HT-29 (cell line): Measurements from ENCODE around the gene C16orf87. TPM values are rescaled to one million over a fixed set of nuclear protein-coding genes. Genes with fewer than 3 reads are reported as not detected.
A peak's percentile ranks its signal among the peaks of the same experiment; 100 is the strongest.
"Not testable (repeated sequence)": the region's sequence is repeated elsewhere in the genome, so short reads cannot be mapped to it uniquely, and the experiment has no call there.

Source experiments
- DNase-seq: peaks from one replicate; pipeline ENCODE4 v3.0.0-alpha.2; 2015; ENCODE audit warnings: low spot score
- total RNA-seq: library from RNA; depleted of rRNA; stranded (reverse); fragments of >200 nt; shearing (Covaris generic); gene quantifications from 2 replicates; pipeline ENCODE4 v1.2.3, GENCODE V29; 2014

The C16orf87 gene
- total RNA-seq, 1 experiment from 2014 or later, result 3.1 TPM

DNA sequence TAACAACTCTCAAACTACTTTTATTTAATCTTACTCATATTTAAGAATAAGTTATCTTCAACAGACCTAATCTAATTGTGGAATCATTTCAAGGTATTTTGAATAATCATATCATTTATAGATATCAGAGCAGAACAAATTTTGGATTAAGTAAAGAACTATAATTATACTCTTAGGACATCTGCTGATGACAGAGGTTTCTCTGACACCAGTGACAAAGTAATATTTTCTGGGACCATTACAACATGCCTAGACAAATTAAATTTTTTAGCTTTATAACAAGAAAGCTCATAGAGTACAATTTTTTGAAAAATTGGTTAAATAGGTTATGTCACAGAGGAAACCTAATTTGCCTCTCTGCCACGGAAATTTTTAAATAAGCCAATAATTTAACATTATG lies 30.5 kb downstream of the C16orf87 start:
- no peak for DNase-seq

DNA sequence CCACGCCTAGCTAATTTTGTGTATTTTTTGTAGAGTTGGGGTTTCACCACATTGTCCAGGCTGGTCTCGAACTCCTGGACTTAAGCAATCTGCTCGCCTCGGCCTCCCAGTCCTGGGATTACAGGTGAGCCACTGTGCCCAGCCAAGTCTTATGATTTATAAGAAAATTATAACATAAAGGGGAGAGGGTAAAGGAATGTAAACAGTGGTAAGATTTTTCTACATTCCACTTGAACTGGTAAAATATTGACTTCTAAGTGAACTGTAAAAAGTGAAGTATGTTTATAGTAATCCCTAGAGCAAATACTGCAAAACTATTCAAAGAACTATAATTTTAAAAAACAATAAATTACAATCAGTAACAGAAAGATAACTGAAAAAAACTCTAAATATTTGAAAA lies 33.5 kb downstream of the C16orf87 start:
- DNase-seq, result no peak

- no peak for DNase-seq
Observed at GRCh38 chr16:46796764-46797269, 34.2 kb downstream of the C16orf87 start.

DNA sequence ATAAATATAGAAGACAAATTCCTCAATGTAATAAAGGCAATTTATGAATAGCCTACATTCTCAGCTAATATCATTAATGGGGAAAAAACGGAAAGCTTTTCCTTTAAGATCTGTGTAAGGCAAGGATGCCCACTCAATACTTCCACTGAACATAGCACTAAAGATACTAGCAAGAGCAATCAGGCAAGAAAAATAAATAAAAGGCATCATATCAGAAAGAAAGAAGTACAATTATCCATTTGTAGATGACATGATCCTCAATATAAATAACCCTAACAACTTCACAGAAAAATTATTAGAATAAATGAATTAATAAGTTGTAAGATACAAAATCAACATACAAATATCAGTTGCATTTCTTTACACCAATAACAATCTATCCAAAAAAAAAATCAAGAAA lies 37.1 kb downstream of the C16orf87 start:
- DNase-seq, result no peak

DNA sequence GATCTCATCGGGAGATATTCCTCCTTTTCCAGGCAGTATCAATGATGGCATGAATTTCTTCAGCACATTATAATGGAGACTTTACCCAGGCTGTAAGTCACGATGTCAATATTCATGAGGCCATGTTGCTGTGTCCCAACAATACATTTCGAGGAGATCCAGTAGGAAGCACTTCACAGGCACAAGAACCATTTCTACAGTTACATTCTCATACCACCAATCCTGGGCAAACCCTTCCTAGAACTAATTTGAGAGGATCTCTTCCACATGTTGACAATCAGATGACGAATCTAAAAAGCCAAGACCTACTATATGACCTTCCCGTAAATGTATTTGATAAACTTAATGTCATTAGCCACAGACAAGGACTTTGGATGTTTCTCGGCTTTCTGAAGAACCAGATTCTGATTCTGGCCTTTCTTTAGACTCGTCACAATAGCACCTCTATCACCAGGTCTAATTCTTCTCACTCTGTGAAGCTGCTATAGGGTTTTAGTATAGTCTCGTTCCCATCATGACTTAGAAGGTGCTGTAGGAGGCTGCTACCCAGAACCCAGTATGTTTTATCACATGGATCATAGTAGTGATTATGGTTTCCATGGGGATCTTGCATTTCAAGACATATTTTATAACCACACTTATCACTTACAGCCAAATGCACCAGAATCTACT lies 40.2 kb downstream of the C16orf87 start:
- DNase-seq, result no peak

- DNase-seq, result peak; percentile 69
Observed at GRCh38 chr16:46789499-46790414, 41.2 kb downstream of the C16orf87 start.

DNA sequence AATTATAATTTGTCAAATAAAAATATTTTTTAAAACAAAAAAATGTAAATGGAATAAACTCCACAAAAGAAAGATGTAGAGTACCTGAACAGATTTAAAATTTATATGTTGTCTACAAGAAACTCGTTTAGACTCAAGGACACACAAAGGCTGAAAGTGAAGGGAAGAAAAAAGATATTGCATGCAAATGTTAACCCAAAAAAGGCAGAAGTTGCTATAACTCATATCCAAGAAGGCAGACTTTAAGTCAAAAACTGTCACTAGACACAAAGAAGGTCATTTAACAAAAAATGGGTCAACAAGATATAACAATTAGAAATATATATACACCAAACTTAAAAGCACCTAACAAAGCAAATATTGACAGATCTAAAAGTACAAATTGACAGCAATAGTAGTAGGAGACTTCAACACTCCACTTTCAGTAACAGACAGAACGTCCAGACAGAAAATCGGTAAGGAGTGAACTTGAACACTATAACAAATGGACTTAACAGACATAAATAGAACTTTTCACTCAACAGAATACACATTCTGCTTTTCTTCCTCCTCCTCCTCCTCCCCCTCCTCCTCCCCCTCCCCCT lies 42.0 kb downstream of the C16orf87 start:
- DNase-seq, result peak; percentile 21

DNA sequence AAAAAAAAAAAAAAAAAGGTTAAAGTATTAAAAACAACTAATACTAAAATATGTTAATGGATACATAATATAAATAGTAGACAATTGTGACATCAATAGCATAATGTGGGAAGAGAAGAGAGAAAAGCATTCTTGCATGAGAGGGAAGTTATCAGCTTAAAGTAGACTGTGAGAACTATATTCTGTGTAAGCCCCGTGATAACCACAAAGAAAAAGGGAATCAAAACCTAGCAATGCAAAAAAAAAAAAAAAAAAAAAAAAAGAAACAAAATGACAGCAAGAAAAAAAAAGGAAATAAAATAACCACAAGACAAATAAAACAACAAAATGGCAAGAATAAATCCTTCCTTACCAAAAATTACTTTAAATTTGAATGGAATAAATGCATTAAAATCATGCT lies 43.1 kb downstream of the C16orf87 start:
- no peak for DNase-seq

DNA sequence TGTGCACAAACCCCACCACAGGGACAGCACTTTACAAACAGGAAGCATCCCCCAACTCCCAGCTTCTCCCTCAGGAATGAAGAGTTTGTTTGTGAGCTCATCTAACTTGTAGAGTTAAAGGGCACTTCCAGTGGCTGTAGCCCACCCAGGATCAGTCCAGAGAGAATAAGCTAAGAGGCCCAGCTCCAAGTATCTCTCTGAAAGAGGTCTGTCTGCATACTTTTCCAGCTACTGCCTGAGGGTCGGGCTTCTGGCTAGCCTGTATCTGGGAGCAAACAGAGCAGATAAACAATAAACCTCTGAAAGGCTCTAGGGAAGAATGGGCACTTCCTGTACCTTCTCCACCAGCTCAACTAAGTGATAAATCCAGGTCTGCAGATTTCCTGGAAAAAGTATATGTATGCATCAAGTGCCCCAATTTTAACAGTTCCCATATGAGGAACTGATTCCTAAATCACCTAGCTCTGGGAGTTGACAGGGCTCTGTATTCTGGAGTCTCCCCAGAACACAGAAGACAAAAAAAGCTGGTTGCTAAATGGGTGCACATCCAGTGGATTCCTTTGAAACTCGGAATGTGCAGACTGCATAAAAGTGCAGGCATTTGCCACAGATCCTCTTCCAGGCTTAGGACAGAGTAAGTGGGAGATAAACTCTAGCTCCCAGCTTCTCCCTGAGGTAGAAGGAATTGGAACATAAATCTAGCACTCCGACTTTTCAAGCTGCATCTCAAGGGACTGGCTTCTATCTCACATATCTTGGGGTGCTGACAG lies 45.7 kb downstream of the C16orf87 start:
- DNase-seq, result no peak

DNA sequence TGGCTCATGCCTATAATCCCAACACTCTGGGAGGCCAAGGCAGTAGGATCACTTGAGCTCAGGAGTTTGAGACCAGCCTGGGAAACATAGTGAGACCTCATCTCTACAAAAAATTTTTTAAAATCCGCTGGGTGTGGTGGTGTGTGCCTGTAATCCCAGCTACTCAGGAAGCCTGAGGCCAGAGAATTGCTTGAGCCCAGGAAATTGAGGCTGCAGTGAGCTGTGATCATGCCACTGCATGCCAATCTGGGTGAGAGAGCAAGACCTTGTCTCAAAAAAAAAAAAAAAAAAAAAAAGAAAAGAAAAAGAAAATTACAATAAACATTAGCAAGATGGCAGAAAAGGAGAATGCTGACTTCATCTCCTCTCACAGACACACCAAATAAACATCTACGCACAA lies 46.4 kb downstream of the C16orf87 start:
- DNase-seq, result not testable (repeated sequence)

- DNase-seq, result no peak
Observed at GRCh38 chr16:46783800-46784199, 47.2 kb downstream of the C16orf87 start.

- DNase-seq, result no peak
Observed at GRCh38 chr16:46782320-46782719, 48.7 kb downstream of the C16orf87 start.

DNA sequence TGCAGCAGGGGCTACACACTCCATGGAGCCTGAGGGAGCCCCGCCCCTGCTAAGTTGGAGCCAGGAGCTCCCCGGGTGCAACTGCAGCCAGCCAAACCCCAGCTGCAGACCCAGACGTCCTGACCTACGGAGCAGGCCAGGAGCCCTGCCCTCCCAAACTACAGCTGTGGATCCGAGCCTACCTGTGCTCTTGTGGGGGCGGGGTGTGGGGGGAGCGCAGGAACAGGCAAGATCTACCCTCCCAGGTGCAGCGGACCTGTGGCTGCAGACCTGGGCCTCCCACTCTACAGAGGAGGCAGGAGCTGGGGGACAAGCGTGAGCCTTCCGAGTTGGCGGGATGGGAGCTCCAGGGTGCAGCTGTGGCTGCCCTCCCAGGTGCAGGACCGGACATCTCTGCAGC lies 53.2 kb downstream of the C16orf87 start:
- DNase-seq, result no peak

DNA sequence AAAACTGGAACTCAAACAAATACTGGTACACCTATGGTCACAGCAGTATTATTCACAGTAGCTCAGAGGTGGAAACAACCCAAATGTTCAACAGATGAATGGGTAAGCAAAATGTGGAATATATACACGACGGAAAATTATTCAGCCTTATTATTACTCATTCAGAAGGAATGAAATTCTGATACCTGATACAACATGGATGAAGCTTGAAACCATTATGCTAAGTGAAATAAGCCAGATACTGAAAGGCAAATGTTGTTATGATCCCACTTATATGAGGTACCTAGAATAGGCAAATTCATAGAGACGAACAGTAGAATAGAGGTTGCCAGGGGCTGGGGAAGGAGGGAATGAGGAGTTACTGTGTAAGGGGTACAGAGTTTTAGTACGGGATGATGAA lies 55.8 kb downstream of the C16orf87 start:
- no peak for DNase-seq

- no peak for DNase-seq
Observed at GRCh38 chr16:46774743-46775177, 56.2 kb downstream of the C16orf87 start.

DNA sequence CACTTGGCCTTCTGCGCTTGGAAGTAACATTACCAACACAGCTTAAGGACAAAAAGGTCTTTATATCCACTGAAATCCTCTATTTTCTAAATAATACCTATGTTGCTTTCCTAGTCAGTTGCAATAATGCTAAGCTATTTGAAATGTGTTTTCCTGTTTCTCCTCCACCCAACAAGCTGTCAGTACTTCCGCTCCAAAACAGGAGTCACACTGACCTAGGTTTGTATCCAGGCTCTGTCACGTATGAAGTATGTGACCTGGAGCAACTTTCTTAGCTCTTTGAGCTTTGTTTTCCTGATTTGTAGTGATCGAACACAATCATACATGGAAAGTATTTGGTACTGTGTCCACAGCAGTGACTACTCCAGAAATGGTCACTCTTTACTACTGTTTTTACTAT lies 58.5 kb downstream of the C16orf87 start:
- no peak for DNase-seq

GRCh38 chr16:46768809-46769208 lies 62.2 kb downstream of the C16orf87 start:
- DNase-seq, result no peak

DNA sequence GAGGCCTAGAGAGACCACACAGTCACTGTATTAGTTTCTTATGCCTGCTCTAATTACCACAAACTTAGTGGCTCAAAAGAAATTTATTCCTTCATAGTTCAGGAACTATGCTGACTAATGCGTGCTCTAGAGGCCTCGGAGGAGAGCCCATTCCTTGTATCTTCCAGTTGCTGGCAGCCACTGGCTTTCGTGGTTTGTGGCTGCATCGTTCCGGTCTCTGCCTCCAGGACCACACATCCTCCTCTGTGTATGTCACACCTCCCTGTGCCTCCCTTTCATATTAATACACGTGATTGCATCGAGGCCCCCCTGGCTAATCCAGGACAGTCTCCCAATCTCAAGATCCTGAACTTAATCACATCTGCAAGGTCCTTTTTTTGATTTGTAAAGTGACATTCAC lies 65.9 kb downstream of the C16orf87 start:
- no peak for DNase-seq

DNA sequence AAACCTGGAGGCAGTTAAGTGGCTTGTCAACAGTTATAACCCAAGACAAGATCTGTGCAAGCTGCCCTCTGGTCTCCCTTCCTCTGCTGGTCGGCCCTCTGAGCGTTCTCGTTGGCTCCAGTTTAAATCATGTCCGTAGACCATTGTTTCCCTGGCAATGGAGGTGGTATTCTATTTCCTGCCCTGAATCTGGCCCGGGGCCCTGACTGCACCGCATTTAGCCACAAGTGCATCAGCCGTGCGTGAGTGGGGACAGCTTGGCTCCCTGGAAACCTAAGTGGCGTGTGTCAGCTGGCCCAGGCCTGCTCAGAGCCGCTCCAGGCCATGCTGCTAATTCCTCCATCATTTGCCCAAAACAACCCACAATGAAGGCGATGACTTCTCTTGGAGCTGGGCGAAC lies 67.8 kb downstream of the C16orf87 start:
- no peak for DNase-seq

DNA sequence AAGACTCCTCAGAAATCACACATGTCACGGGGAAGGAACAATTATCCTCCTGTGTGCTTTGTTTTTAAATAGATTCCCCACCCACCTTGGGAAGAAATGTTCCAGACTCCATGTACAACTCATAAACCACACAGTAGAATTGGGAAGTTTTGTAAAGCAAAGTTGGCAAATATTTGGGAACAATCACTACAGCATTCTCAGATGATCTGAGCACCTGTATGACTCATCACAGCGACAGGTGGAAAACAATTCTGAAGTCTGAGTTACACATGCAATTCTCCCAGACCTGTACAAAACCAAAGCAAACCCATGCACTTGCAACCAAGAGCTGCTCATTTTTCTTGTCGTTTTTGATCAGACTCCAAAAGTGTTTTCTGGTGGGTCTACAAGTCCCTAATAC lies 68.4 kb downstream of the C16orf87 start:
- no peak for DNase-seq

DNA sequence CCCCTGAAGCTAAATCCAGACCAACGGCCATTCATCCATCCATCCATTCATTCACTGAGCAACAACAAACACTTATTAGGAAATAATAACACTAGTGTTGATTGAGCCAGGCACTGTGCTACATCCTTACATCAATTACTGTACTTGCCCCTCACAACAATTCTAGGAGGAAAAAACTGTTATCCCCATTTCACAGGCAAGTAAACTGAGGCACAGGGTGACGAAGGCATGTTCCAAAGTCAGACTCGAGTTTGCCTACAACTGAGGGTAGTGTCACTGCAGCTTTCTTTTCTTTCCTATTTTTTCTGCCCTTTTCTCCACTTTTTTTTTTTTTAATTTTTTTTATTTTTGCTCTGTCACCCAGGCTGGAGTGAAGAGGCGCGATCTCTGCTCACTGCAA lies 71.7 kb downstream of the C16orf87 start:
- DNase-seq, result no peak
